Forelimb muscle (tissue), 1 donor: Measurements from ENCODE around the gene AMHR2. TPM values are rescaled to one million over a fixed set of nuclear protein-coding genes. Genes with fewer than 3 reads are reported as not detected.
"Not testable (repeated sequence)": the region's sequence is repeated elsewhere in the genome, so short reads cannot be mapped to it uniquely, and the experiment has no call there.

Source experiments
- DNase-seq: peaks from one replicate; pipeline ENCODE4 v3.0.0-alpha.2; 2013; ENCODE audit warnings: low read depth
- polyA plus RNA-seq: library from polyadenylated mRNA; unstranded; fragments of 120-200 nt; gene quantifications from one replicate; pipeline ENCODE4 v1.2.1, GENCODE V29; 2013; ENCODE audit not compliant: insufficient read length

The AMHR2 gene
- polyA plus RNA-seq: 0.09 TPM

- DNase-seq: no peak
Measured at GRCh38 chr12:53423597-53423996, at the start of gene AMHR2. AMHR2 (plus strand) TSS chr12:53423855; CDS start chr12:53423935, 80 bp downstream.

GRCh38 chr12:53374277-53374676 is 49.4 kb upstream of the AMHR2 start:
- not testable (repeated sequence) for DNase-seq

- DNase-seq: no peak
Measured at GRCh38 chr12:53376747-53377146, 46.9 kb upstream of the AMHR2 start.

GRCh38 chr12:53378222-53378621 is 45.4 kb upstream of the AMHR2 start:
- DNase-seq: no peak

- DNase-seq: no peak
Measured at GRCh38 chr12:53378724-53379388, 44.8 kb upstream of the AMHR2 start.

- DNase-seq: peak; percentile 100
Measured at GRCh38 chr12:53379389-53380103, 44.1 kb upstream of the AMHR2 start.

- DNase-seq: peak; percentile 82
Measured at GRCh38 chr12:53380104-53380793, 43.4 kb upstream of the AMHR2 start, which contains the start of gene SP1. SP1 (plus strand) TSS chr12:53380176; CDS start chr12:53380292, 116 bp downstream.

GRCh38 chr12:53380794-53381730 is 42.6 kb upstream of the AMHR2 start:
- DNase-seq: no peak

- no peak for DNase-seq
Measured at GRCh38 chr12:53381731-53382630, 41.7 kb upstream of the AMHR2 start.

GRCh38 chr12:53383258-53383657 is 40.4 kb upstream of the AMHR2 start:
- DNase-seq: no peak

GRCh38 chr12:53386381-53386780 is 37.3 kb upstream of the AMHR2 start:
- not testable (repeated sequence) for DNase-seq

GRCh38 chr12:53388932-53389331 is 34.7 kb upstream of the AMHR2 start:
- no peak for DNase-seq

- no peak for DNase-seq
Measured at GRCh38 chr12:53389702-53390101, 34.0 kb upstream of the AMHR2 start.

- DNase-seq: no peak
Measured at GRCh38 chr12:53391724-53392123, 31.9 kb upstream of the AMHR2 start.

GRCh38 chr12:53399896-53400295 is 23.8 kb upstream of the AMHR2 start:
- DNase-seq: no peak

- not testable (repeated sequence) for DNase-seq
Measured at GRCh38 chr12:53402351-53402750, 21.3 kb upstream of the AMHR2 start.

- DNase-seq: no peak
Measured at GRCh38 chr12:53402871-53403270, 20.8 kb upstream of the AMHR2 start.

- DNase-seq: no peak
Measured at GRCh38 chr12:53410951-53411350, 12.7 kb upstream of the AMHR2 start.

GRCh38 chr12:53413485-53414204 is 10.0 kb upstream of the AMHR2 start:
- no peak for DNase-seq
